Tibial nerve (tissue), 3 donors: Measurements from ENCODE around the gene RIN3.

Experiments used
- POLR2A ChIP-seq, 2 donors: fragments of 450-650 bp; IDR thresholded peaks; one replicate each; pipeline ENCODE4 v1.6.1; 2017; ENCODE audit warnings: antibody characterized with exemption in 2 of 2, mild to moderate bottlenecking in 2 of 2, moderate library complexity in 2 of 2
- TF ChIP-seq, protein P1 (sequence below), 5 experiments: fragments of 200-600 bp in 3 of 5; fragments of 450-650 bp in 2 of 5; sonication (generic) in 3 of 5; IDR thresholded peaks; one replicate each; pipeline ENCODE4 v1.5.1; 2016 to 2019; ENCODE audit warnings: antibody characterized with exemption in 5 of 5, mild to moderate bottlenecking in 3 of 5, moderate library complexity in 2 of 5

- TF ChIP-seq, protein P1, sequence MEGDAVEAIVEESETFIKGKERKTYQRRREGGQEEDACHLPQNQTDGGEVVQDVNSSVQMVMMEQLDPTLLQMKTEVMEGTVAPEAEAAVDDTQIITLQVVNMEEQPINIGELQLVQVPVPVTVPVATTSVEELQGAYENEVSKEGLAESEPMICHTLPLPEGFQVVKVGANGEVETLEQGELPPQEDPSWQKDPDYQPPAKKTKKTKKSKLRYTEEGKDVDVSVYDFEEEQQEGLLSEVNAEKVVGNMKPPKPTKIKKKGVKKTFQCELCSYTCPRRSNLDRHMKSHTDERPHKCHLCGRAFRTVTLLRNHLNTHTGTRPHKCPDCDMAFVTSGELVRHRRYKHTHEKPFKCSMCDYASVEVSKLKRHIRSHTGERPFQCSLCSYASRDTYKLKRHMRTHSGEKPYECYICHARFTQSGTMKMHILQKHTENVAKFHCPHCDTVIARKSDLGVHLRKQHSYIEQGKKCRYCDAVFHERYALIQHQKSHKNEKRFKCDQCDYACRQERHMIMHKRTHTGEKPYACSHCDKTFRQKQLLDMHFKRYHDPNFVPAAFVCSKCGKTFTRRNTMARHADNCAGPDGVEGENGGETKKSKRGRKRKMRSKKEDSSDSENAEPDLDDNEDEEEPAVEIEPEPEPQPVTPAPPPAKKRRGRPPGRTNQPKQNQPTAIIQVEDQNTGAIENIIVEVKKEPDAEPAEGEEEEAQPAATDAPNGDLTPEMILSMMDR (IDR thresholded peaks at IDR 0.05): no peak
- TF ChIP-seq POLR2A (IDR thresholded peaks at IDR 0.05): no peak
Observed at GRCh38 chr14:92501891-92502351, 11.7 kb upstream of the RIN3 start.
